DOHH2 (cell line): Measurements from ENCODE around the gene UBR1.

ENCODE experiments used
- H3F3A ChIP-seq: fragments of 200-600 bp; sonication (generic), shearing (Covaris generic); 2 replicates; pipeline ENCODE4 v1.6.0; 2016; ENCODE audit warnings: antibody characterized with exemption, mild to moderate bottlenecking; ENCODE audit not compliant: control insufficient read depth, insufficient read depth
- H3K27ac ChIP-seq: fragments of 200-600 bp; sonication (generic); 2 replicates; pipeline ENCODE4 v1.5.1; 2014; ENCODE audit warnings: low read depth, mild to moderate bottlenecking, low read length, moderate library complexity
- H3K27me3 ChIP-seq: fragments of 200-600 bp; sonication (generic); 2 replicates; pipeline ENCODE4 v1.6.1; 2014; ENCODE audit warnings: mild to moderate bottlenecking, low read length, mixed read lengths; ENCODE audit not compliant: control insufficient read depth
- H3K36me3 ChIP-seq: fragments of 200-600 bp; sonication (generic); 2 replicates; pipeline ENCODE4 v1.6.1; 2014; ENCODE audit warnings: mild to moderate bottlenecking, low read length, moderate library complexity, mixed read lengths; ENCODE audit not compliant: control insufficient read depth
- H3K4me1 ChIP-seq: fragments of 200-600 bp; sonication (generic); 2 replicates; pipeline ENCODE4 v1.6.1; 2014; ENCODE audit warnings: mild to moderate bottlenecking, low read length, mixed read lengths; ENCODE audit not compliant: control insufficient read depth
- H3K4me2 ChIP-seq: fragments of 200-600 bp; sonication (generic); 2 replicates; pipeline ENCODE4 v1.6.0; 2014; ENCODE audit warnings: mild to moderate bottlenecking, low read length, moderate library complexity
- H3K4me3 ChIP-seq: fragments of 200-600 bp; sonication (generic); 2 replicates; pipeline ENCODE4 v1.5.1; 2014; ENCODE audit warnings: mild to moderate bottlenecking, low read length, mixed read lengths
- H3K79me2 ChIP-seq: fragments of 200-600 bp; sonication (generic); 2 replicates; pipeline ENCODE4 v1.6.1; 2014; ENCODE audit warnings: mild to moderate bottlenecking, low read length, mixed read lengths; ENCODE audit not compliant: control insufficient read depth
- H3K9me2 ChIP-seq: fragments of 200-600 bp; sonication (generic); replicated peaks from 2 replicates; pipeline ENCODE4 v1.6.1; 2014; ENCODE audit warnings: mild to moderate bottlenecking, low read length, mixed read lengths; ENCODE audit not compliant: control insufficient read depth
- H3K9me3 ChIP-seq: fragments of 200-600 bp; sonication (generic); 2 replicates; pipeline ENCODE4 v1.6.1; 2014; ENCODE audit warnings: antibody characterized with exemption, low read length, mixed read lengths; ENCODE audit not compliant: control insufficient read depth, insufficient read depth
- H4K20me1 ChIP-seq: fragments of 200-600 bp; sonication (generic); 2 replicates; pipeline ENCODE4 v1.6.0; 2014; ENCODE audit warnings: low read depth, mild to moderate bottlenecking, antibody characterized with exemption, low read length, moderate library complexity; ENCODE audit not compliant: control insufficient read depth, insufficient read depth
- CTCF ChIP-seq: fragments of 200-600 bp; sonication (generic); IDR thresholded peaks from one replicate; pipeline ENCODE4 v1.5.1; 2014; ENCODE audit warnings: antibody characterized with exemption, mild to moderate bottlenecking, low read depth, low read length; ENCODE audit not compliant: poor library complexity, severe bottlenecking
- EZH2phosphoT487 ChIP-seq: fragments of 200-600 bp; sonication (generic); IDR thresholded peaks from 2 replicates; pipeline ENCODE4 v1.6.1; 2017; ENCODE audit warnings: borderline replicate concordance, mild to moderate bottlenecking, antibody characterized with exemption, low read length, moderate library complexity, mixed read lengths

UBR1 gene

GRCh38 chr15:42915654-42916315 lies 190.1 kb downstream of the UBR1 start:
- H3K9me3 ChIP-seq = no peaks in the 10 kb centered on the region
- no peaks in the 10 kb centered on the region for H3K27me3 ChIP-seq
- peak overlapping the region; percentile 60 for H3K4me3 ChIP-seq
- TF ChIP-seq EZH2phosphoT487 (no peak), CTCF (no peak)
- H4K20me1 ChIP-seq = 0 out of 2 replicates have a peak, but pooled peaks cover 6% of the 10 kb centered on the region
- H3K4me2 ChIP-seq = peak overlapping the region; percentile 100
- H3K9me2 ChIP-seq = no peaks in the 10 kb centered on the region
- H3K27ac ChIP-seq = no peak overlapping the region
- H3K79me2 ChIP-seq = peaks cover 82% of the 10 kb centered on the region
- H3K4me1 ChIP-seq = peaks cover 54% of the 10 kb centered on the region
- no peaks in the 10 kb centered on the region for H3K36me3 ChIP-seq
- peaks cover 21% of the 10 kb centered on the region for H3F3A ChIP-seq

- no peaks in the 10 kb centered on the region for H3K36me3 ChIP-seq
- no peaks in the 10 kb centered on the region for H3K27me3 ChIP-seq
- peak overlapping the region; percentile 60 for H3K4me3 ChIP-seq
- H3K4me1 ChIP-seq = peaks cover 53% of the 10 kb centered on the region
- 0 out of 2 replicates have a peak, but pooled peaks cover 5% of the 10 kb centered on the region for H4K20me1 ChIP-seq
- no peaks in the 10 kb centered on the region for H3K9me3 ChIP-seq
- H3K4me2 ChIP-seq = peak overlapping the region; percentile 100
- H3F3A ChIP-seq = peaks cover 21% of the 10 kb centered on the region
- no peak for TF ChIP-seq EZH2phosphoT487
- TF ChIP-seq CTCF = no peak
- H3K79me2 ChIP-seq = peaks cover 80% of the 10 kb centered on the region
- no peak overlapping the region for H3K27ac ChIP-seq
- no peaks in the 10 kb centered on the region for H3K9me2 ChIP-seq
Measured at GRCh38 chr15:42914728-42915497, 190.9 kb downstream of the UBR1 start.

- Histone ChIP-seq H3K4me3 (no peak overlapping the region), H3F3A (peaks cover 11% of the 10 kb centered on the region), H4K20me1 (no peaks in the 10 kb centered on the region; the same call in 1 of the 2 replicates), H3K36me3 (no peaks in the 10 kb centered on the region), H3K27ac (no peak overlapping the region), H3K27me3 (no peaks in the 10 kb centered on the region), H3K4me1 (peaks cover 15% of the 10 kb centered on the region), H3K79me2 (peaks cover 68% of the 10 kb centered on the region), H3K9me3 (no peaks in the 10 kb centered on the region), H3K4me2 (no peak overlapping the region), H3K9me2 (no peaks in the 10 kb centered on the region)
- no peak for TF ChIP-seq EZH2phosphoT487
- TF ChIP-seq CTCF = no peak
Measured at GRCh38 chr15:42911058-42911592, 194.7 kb downstream of the UBR1 start.
